WTC11 (cell line): ENCODE measurements around the gene EMD. TPM values are rescaled to one million over a fixed set of nuclear protein-coding genes. Genes with fewer than 3 reads are reported as not detected.

Experiments
- ELF4 ChIP-seq: sonication (generic); formaldehyde crosslinking; IDR thresholded peaks from 2 replicates; pipeline ENCODE4 v1.8.1; 2022; ENCODE audit warnings: low read depth, mild to moderate bottlenecking, moderate library complexity, missing genetic modification reagents
- EMX1 ChIP-seq: fragments of 250-450 bp; sonication (Bioruptor Pico); IDR thresholded peaks from 2 replicates; pipeline ENCODE4 v1.8.0; 2021; ENCODE audit warnings: mild to moderate bottlenecking
- ETV6 ChIP-seq: sonication (generic); formaldehyde crosslinking; IDR thresholded peaks from 2 replicates; pipeline ENCODE4 v1.8.1; 2022; ENCODE audit warnings: mild to moderate bottlenecking, missing genetic modification reagents
- GRHL2 ChIP-seq: fragments of 250-450 bp; sonication (Bioruptor Pico); IDR thresholded peaks from 2 replicates; pipeline ENCODE4 v1.8.0; 2022; ENCODE audit warnings: mild to moderate bottlenecking, moderate library complexity; ENCODE audit not compliant: insufficient replicate concordance, severe bottlenecking
- JAZF1 ChIP-seq: fragments of 250-450 bp; sonication (Bioruptor Pico); IDR thresholded peaks from 2 replicates; pipeline ENCODE4 v1.9.0; 2021; ENCODE audit warnings: moderate library complexity, mild to moderate bottlenecking, inconsistent platforms
- JUN ChIP-seq: sonication (generic); formaldehyde crosslinking; IDR thresholded peaks from 2 replicates; pipeline ENCODE4 v1.8.0; 2023; ENCODE audit warnings: mild to moderate bottlenecking, missing genetic modification reagents
- NFYB ChIP-seq: sonication (generic); formaldehyde crosslinking; conservative IDR thresholded peaks from 2 replicates; pipeline ENCODE4 v1.8.0; 2022; ENCODE audit warnings: low read depth, missing genetic modification reagents
- NR1H2 ChIP-seq: sonication (generic); formaldehyde crosslinking; IDR thresholded peaks from 2 replicates; pipeline ENCODE4 v1.9.0; 2021; ENCODE audit warnings: mild to moderate bottlenecking, moderate library complexity, missing genetic modification reagents
- RELA ChIP-seq: sonication (generic); formaldehyde crosslinking; IDR thresholded peaks from 2 replicates; pipeline ENCODE4 v1.8.1; 2022; ENCODE audit warnings: missing genetic modification reagents, mild to moderate bottlenecking, borderline replicate concordance
- SMAD4 ChIP-seq: sonication (generic); formaldehyde crosslinking; IDR thresholded peaks from 2 replicates; pipeline ENCODE4 v1.8.0; 2022; ENCODE audit warnings: mild to moderate bottlenecking, missing genetic modification reagents
- SOX15 ChIP-seq: fragments of 250-450 bp; sonication (Bioruptor Pico); IDR thresholded peaks from 2 replicates; pipeline ENCODE4 v1.9.0; 2021; ENCODE audit warnings: mild to moderate bottlenecking
- SP1 ChIP-seq: sonication (generic); formaldehyde crosslinking; conservative IDR thresholded peaks from 2 replicates; pipeline ENCODE4 v1.8.1; 2022; ENCODE audit warnings: missing genetic modification reagents
- TCF7 ChIP-seq: sonication (generic); formaldehyde crosslinking; IDR thresholded peaks from 2 replicates; pipeline ENCODE4 v1.8.0; 2022; ENCODE audit warnings: mild to moderate bottlenecking, low read depth, missing genetic modification reagents, moderate library complexity
- ZBTB21 ChIP-seq: sonication (generic); formaldehyde crosslinking; IDR thresholded peaks from 2 replicates; pipeline ENCODE4 v1.8.1; 2023; ENCODE audit warnings: mild to moderate bottlenecking, missing genetic modification reagents, borderline replicate concordance
- ZNF121 ChIP-seq: sonication (generic); formaldehyde crosslinking; IDR thresholded peaks from 2 replicates; pipeline ENCODE4 v1.8.0; 2023; ENCODE audit warnings: missing genetic modification reagents
- ZNF263 ChIP-seq: sonication (generic); formaldehyde crosslinking; IDR thresholded peaks from 2 replicates; pipeline ENCODE4 v1.8.1; 2022; ENCODE audit warnings: low read depth, mild to moderate bottlenecking, moderate library complexity, missing genetic modification reagents
- ZNF396 ChIP-seq: fragments of 250-450 bp; sonication (Bioruptor Pico); IDR thresholded peaks from 2 replicates; pipeline ENCODE4 v1.8.0; 2021; ENCODE audit warnings: mild to moderate bottlenecking, moderate library complexity, borderline replicate concordance
- ZNF423 ChIP-seq: fragments of 250-450 bp; sonication (Bioruptor Pico); IDR thresholded peaks from 2 replicates; pipeline ENCODE4 v2.1.2; 2022; ENCODE audit warnings: mild to moderate bottlenecking, moderate library complexity
- total RNA-seq: library from RNA; stranded (reverse); gene quantifications from 3 replicates; pipeline ENCODE4 v1.2.3, GENCODE V29; 2021
- TF ChIP-seq, protein P1 (sequence below): sonication (generic); formaldehyde crosslinking; IDR thresholded peaks from 2 replicates; pipeline ENCODE4 v1.8.0; 2022; ENCODE audit warnings: mild to moderate bottlenecking, missing genetic modification reagents
- TF ChIP-seq, protein P2 (sequence below): sonication (generic); formaldehyde crosslinking; IDR thresholded peaks from 2 replicates; pipeline ENCODE4 v1.8.0; 2022; ENCODE audit warnings: mild to moderate bottlenecking, missing genetic modification reagents
- TF ChIP-seq, protein P3 (sequence below): sonication (generic); formaldehyde crosslinking; IDR thresholded peaks from 2 replicates; pipeline ENCODE4 v1.8.1; 2023; ENCODE audit warnings: mild to moderate bottlenecking, missing genetic modification reagents
- TF ChIP-seq, protein P4 (sequence below): sonication (generic); formaldehyde crosslinking; IDR thresholded peaks from 2 replicates; pipeline ENCODE4 v1.8.0; 2022; ENCODE audit warnings: mild to moderate bottlenecking, missing genetic modification reagents
- TF ChIP-seq, protein P5 (sequence below): sonication (generic); formaldehyde crosslinking; IDR thresholded peaks from 2 replicates; pipeline ENCODE4 v1.8.1; 2022; ENCODE audit warnings: missing genetic modification reagents, borderline replicate concordance
- TF ChIP-seq, protein P6 (sequence below): fragments of 200-600 bp; IDR thresholded peaks from 2 replicates; pipeline ENCODE4 v1.8.0; 2022; ENCODE audit warnings: antibody characterized with exemption
- TF ChIP-seq, protein P7 (sequence below): sonication (generic); formaldehyde crosslinking; IDR thresholded peaks from 2 replicates; pipeline ENCODE4 v1.8.1; 2022; ENCODE audit warnings: mild to moderate bottlenecking, missing genetic modification reagents, moderate library complexity, borderline replicate concordance
- TF ChIP-seq, protein P8 (sequence below): fragments of 250-450 bp; sonication (Bioruptor Pico); IDR thresholded peaks from 2 replicates; pipeline ENCODE4 v2.1.2; 2022; ENCODE audit warnings: mild to moderate bottlenecking, moderate library complexity

EMD gene
- total RNA-seq, 1 experiment from 2014 or later, result 78.3 TPM

DNA sequence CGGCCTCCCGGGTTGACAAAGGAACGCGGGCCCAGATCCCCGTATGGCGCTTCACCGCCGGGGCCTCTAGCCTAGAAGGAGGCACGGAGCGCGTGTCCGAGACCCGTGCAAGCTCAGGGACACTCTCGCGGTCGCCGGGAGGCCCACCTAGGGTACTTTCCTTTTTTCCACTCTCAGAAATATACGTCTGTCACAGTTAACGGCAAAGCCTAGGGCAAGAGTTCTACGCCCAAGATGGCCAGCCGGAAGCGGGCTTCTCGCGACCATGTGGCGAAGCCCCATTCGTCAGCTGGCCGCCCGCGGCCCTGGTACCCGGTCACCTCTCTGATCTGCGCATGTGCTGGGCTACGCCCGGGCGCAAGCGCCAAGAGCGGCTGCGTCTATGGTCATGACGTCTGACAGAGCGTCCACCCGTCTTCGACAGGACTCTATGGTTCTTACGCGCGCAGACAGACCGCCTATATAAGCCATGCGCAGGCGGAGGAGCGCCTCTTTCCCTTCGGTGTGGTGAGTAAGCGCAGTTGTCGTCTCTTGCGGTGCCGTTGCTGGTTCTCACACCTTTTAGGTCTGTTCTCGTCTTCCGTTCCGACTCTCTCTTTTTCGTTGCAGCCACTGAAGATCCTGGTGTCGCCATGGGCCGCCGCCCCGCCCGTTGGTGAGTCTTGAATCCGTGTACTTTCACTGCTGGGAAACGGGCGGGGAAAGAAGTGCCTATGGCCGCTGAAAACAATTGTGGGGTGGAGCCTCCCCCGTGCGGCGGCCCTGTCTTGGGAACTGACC is 19.0 kb downstream of the EMD start, which contains the start of gene RPL10 (continued):
- TF ChIP-seq, protein P1, sequence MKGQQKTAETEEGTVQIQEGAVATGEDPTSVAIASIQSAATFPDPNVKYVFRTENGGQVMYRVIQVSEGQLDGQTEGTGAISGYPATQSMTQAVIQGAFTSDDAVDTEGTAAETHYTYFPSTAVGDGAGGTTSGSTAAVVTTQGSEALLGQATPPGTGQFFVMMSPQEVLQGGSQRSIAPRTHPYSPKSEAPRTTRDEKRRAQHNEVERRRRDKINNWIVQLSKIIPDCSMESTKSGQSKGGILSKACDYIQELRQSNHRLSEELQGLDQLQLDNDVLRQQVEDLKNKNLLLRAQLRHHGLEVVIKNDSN (CRISPR knock-in tag), result peak; percentile 18; the same call in 1 of the 2 replicates
- no peak for TF ChIP-seq NR1H2 (CRISPR knock-in tag)
- TF ChIP-seq JUN, result no peak; the same call in 1 of the 2 replicates
- no peak for TF ChIP-seq SOX15 (CRISPR knock-in tag)
- TF ChIP-seq GRHL2, result no peak
- TF ChIP-seq, protein P2, sequence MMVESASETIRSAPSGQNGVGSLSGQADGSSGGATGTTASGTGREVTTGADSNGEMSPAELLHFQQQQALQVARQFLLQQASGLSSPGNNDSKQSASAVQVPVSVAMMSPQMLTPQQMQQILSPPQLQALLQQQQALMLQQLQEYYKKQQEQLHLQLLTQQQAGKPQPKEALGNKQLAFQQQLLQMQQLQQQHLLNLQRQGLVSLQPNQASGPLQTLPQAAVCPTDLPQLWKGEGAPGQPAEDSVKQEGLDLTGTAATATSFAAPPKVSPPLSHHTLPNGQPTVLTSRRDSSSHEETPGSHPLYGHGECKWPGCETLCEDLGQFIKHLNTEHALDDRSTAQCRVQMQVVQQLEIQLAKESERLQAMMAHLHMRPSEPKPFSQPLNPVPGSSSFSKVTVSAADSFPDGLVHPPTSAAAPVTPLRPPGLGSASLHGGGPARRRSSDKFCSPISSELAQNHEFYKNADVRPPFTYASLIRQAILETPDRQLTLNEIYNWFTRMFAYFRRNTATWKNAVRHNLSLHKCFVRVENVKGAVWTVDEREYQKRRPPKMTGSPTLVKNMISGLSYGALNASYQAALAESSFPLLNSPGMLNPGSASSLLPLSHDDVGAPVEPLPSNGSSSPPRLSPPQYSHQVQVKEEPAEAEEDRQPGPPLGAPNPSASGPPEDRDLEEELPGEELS (CRISPR knock-in tag), result no peak; the same call in 1 of the 2 replicates
- TF ChIP-seq ETV6 (CRISPR knock-in tag), result peak; percentile 64; the same call in 1 of the 2 replicates
- TF ChIP-seq, protein P3, sequence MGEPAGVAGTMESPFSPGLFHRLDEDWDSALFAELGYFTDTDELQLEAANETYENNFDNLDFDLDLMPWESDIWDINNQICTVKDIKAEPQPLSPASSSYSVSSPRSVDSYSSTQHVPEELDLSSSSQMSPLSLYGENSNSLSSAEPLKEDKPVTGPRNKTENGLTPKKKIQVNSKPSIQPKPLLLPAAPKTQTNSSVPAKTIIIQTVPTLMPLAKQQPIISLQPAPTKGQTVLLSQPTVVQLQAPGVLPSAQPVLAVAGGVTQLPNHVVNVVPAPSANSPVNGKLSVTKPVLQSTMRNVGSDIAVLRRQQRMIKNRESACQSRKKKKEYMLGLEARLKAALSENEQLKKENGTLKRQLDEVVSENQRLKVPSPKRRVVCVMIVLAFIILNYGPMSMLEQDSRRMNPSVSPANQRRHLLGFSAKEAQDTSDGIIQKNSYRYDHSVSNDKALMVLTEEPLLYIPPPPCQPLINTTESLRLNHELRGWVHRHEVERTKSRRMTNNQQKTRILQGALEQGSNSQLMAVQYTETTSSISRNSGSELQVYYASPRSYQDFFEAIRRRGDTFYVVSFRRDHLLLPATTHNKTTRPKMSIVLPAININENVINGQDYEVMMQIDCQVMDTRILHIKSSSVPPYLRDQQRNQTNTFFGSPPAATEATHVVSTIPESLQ (CRISPR knock-in tag), result no peak
- no peak for TF ChIP-seq NFYB
- TF ChIP-seq, protein P4, sequence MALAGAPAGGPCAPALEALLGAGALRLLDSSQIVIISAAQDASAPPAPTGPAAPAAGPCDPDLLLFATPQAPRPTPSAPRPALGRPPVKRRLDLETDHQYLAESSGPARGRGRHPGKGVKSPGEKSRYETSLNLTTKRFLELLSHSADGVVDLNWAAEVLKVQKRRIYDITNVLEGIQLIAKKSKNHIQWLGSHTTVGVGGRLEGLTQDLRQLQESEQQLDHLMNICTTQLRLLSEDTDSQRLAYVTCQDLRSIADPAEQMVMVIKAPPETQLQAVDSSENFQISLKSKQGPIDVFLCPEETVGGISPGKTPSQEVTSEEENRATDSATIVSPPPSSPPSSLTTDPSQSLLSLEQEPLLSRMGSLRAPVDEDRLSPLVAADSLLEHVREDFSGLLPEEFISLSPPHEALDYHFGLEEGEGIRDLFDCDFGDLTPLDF (CRISPR knock-in tag), result no peak
- TF ChIP-seq, protein P5, sequence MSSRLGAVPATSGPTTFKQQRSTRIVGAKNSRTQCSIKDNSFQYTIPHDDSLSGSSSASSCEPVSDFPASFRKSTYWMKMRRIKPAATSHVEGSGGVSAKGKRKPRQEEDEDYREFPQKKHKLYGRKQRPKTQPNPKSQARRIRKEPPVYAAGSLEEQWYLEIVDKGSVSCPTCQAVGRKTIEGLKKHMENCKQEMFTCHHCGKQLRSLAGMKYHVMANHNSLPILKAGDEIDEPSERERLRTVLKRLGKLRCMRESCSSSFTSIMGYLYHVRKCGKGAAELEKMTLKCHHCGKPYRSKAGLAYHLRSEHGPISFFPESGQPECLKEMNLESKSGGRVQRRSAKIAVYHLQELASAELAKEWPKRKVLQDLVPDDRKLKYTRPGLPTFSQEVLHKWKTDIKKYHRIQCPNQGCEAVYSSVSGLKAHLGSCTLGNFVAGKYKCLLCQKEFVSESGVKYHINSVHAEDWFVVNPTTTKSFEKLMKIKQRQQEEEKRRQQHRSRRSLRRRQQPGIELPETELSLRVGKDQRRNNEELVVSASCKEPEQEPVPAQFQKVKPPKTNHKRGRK, result no peak
- no peak for TF ChIP-seq ELF4 (CRISPR knock-in tag)
- TF ChIP-seq ZBTB21 (CRISPR knock-in tag), result no peak
- TF ChIP-seq, protein P6, sequence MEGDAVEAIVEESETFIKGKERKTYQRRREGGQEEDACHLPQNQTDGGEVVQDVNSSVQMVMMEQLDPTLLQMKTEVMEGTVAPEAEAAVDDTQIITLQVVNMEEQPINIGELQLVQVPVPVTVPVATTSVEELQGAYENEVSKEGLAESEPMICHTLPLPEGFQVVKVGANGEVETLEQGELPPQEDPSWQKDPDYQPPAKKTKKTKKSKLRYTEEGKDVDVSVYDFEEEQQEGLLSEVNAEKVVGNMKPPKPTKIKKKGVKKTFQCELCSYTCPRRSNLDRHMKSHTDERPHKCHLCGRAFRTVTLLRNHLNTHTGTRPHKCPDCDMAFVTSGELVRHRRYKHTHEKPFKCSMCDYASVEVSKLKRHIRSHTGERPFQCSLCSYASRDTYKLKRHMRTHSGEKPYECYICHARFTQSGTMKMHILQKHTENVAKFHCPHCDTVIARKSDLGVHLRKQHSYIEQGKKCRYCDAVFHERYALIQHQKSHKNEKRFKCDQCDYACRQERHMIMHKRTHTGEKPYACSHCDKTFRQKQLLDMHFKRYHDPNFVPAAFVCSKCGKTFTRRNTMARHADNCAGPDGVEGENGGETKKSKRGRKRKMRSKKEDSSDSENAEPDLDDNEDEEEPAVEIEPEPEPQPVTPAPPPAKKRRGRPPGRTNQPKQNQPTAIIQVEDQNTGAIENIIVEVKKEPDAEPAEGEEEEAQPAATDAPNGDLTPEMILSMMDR, result no peak
- TF ChIP-seq ZNF423 (CRISPR knock-in tag), result no peak
- no peak for TF ChIP-seq JAZF1 (CRISPR knock-in tag)
- no peak for TF ChIP-seq ZNF263
- TF ChIP-seq, protein P7, sequence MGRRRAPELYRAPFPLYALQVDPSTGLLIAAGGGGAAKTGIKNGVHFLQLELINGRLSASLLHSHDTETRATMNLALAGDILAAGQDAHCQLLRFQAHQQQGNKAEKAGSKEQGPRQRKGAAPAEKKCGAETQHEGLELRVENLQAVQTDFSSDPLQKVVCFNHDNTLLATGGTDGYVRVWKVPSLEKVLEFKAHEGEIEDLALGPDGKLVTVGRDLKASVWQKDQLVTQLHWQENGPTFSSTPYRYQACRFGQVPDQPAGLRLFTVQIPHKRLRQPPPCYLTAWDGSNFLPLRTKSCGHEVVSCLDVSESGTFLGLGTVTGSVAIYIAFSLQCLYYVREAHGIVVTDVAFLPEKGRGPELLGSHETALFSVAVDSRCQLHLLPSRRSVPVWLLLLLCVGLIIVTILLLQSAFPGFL (CRISPR knock-in tag), result no peak
- TF ChIP-seq TCF7 (CRISPR knock-in tag), result no peak
- no peak for TF ChIP-seq EMX1 (CRISPR knock-in tag)
- TF ChIP-seq ZNF121 (CRISPR knock-in tag), result no peak
- TF ChIP-seq SP1, result peak; percentile 37; the same call in 1 of the 2 replicates
- no peak for TF ChIP-seq SMAD4 (CRISPR knock-in tag)
- 0 out of 2 replicates have a peak, but pooled peaks have one; percentile 38 for TF ChIP-seq RELA (CRISPR knock-in tag)
- TF ChIP-seq, protein P8, sequence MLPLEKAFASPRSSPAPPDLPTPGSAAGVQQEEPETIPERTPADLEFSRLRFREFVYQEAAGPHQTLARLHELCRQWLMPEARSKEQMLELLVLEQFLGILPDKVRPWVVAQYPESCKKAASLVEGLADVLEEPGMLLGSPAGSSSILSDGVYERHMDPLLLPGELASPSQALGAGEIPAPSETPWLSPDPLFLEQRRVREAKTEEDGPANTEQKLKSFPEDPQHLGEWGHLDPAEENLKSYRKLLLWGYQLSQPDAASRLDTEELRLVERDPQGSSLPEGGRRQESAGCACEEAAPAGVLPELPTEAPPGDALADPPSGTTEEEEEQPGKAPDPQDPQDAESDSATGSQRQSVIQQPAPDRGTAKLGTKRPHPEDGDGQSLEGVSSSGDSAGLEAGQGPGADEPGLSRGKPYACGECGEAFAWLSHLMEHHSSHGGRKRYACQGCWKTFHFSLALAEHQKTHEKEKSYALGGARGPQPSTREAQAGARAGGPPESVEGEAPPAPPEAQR (CRISPR knock-in tag), result no peak
- TF ChIP-seq ZNF396, result no peak
